Left lung (tissue), 10 donors: ENCODE data around the gene ASIC2. TPM values are rescaled to one million over a fixed set of nuclear protein-coding genes. Genes with fewer than 3 reads are reported as not detected.

Experiments
- ATAC-seq: fragments of 200-7000 bp; cut with Tn5 transposase; one replicate; pipeline ENCODE4 v1.9.1; 2020; ENCODE audit warnings: moderate library complexity
- DNase-seq, 4 donors: peaks; one replicate each; pipeline ENCODE4 v3.0.0-alpha.2; 2013 to 2020
- H3K27ac ChIP-seq, 2 donors: fragments of 200-600 bp; sonication (generic) in 1 of 2; one replicate each; pipeline versions ENCODE4 v1.5.0 to v1.8.0; 2020 to 2021
- H3K27me3 ChIP-seq, 2 donors: fragments of 200-600 bp; sonication (generic) in 1 of 2; one replicate each; pipeline versions ENCODE4 v1.5.0 to v1.8.0; 2020 to 2021
- H3K36me3 ChIP-seq, 2 donors: fragments of 200-600 bp; sonication (generic) in 1 of 2; one replicate each; pipeline versions ENCODE4 v1.5.0 to v1.8.0; 2020 to 2021
- H3K4me1 ChIP-seq, 2 donors: fragments of 200-600 bp; one replicate each; pipeline ENCODE4 v1.8.0; 2021
- H3K4me3 ChIP-seq, 2 donors: fragments of 200-600 bp; sonication (generic) in 1 of 2; one replicate each; pipeline versions ENCODE4 v1.5.0 to v1.8.0; 2020 to 2021; ENCODE audit warnings: mild to moderate bottlenecking in 1 of 2
- H3K9me3 ChIP-seq, 2 donors: fragments of 200-600 bp; sonication (generic) in 1 of 2; one replicate each; pipeline versions ENCODE4 v1.5.0 to v1.8.0; 2020 to 2021
- intact Hi-C, 2 donors: fragments of 100-400 bp; cut with DNase I; formaldehyde crosslinking; loops; one replicate each; pipeline versions ENCODE4 v1.11.2 to v1.14.2; 2022
- polyA plus RNA-seq, 6 donors: library from polyadenylated mRNA; unstranded; fragments of 120-200 nt; gene quantifications; one replicate each; pipeline ENCODE4 v1.2.1, GENCODE V29; 2013; ENCODE audit not compliant: insufficient read length in 6 of 6
- total RNA-seq, 2 donors: library from RNA; stranded (reverse); fragmentation: NEBNext Ultra II Directional; extraction: Animal tissue kit (Norgen Biotek cat#: 25700); gene quantifications; one replicate each; pipeline ENCODE4 v1.2.1, GENCODE V29; 2021
- TF ChIP-seq, protein P1 (sequence below), 2 donors: fragments of 200-600 bp; sonication (generic) in 1 of 2; IDR thresholded peaks; one replicate each; pipeline versions ENCODE4 v1.5.0 to v1.8.0; 2021; ENCODE audit warnings: antibody characterized with exemption in 2 of 2
- donor health status: DM: no; HTN: yes; CAD: no.
- donor health status: DM: no; HTN: no; CAD: no.

ASIC2 gene
- total and polyA plus RNA-seq, 8 donors: 0.08 to 0.59 (median 0.46) TPM

GRCh38 chr17:33144837-33145236 is 148.3 kb downstream of the ASIC2 start:
- intact Hi-C loops: no loop called here
- H3K4me1 ChIP-seq: no peaks in the 10 kb centered on the region
- TF ChIP-seq, protein P1, sequence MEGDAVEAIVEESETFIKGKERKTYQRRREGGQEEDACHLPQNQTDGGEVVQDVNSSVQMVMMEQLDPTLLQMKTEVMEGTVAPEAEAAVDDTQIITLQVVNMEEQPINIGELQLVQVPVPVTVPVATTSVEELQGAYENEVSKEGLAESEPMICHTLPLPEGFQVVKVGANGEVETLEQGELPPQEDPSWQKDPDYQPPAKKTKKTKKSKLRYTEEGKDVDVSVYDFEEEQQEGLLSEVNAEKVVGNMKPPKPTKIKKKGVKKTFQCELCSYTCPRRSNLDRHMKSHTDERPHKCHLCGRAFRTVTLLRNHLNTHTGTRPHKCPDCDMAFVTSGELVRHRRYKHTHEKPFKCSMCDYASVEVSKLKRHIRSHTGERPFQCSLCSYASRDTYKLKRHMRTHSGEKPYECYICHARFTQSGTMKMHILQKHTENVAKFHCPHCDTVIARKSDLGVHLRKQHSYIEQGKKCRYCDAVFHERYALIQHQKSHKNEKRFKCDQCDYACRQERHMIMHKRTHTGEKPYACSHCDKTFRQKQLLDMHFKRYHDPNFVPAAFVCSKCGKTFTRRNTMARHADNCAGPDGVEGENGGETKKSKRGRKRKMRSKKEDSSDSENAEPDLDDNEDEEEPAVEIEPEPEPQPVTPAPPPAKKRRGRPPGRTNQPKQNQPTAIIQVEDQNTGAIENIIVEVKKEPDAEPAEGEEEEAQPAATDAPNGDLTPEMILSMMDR (IDR thresholded peaks at IDR 0.05): no peak
- no peak overlapping the region for H3K27ac ChIP-seq
- no peaks in the 10 kb centered on the region for H3K36me3 ChIP-seq
- H3K4me3 ChIP-seq: no peak overlapping the region
- peaks cover 0 to 3% of the 10 kb centered on the region in 2 donors for H3K27me3 ChIP-seq
- no peak for ATAC-seq
- H3K9me3 ChIP-seq: no peaks in the 10 kb centered on the region
- DNase-seq: no peak

DNA sequence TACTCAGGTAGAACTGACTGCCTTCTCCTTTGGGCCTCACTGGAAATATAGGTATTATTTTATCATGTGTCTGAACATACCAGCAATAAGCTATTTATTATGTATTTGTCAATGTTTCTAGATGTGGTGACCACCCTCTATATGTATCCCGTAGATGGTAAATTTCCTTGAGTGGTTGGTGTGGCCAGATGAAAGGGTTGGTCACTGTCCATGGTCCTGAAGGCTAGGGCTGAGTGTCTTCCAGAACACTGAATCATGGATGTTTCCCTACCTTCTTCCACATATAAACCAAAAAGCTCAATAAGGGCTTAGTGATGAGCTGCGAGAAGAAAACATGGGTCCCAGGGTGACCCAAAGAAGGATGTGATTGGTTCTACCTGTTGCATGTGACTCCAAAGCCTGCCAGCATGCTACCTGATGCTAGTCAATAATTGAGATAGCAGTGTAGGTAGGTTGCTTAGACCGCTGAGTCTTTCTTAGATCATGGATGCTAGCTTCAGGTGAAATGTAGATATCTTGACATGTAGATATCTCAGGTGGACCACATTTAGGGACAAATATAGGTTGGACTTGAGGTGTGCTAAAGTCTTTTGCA is 150.3 kb downstream of the ASIC2 start:
- intact Hi-C loops: no loop called here
- Histone ChIP-seq H3K4me3 (no peak overlapping the region), H3K4me1 (no peaks in the 10 kb centered on the region), H3K9me3 (no peaks in the 10 kb centered on the region), H3K27me3 (peaks cover 0 to 8% of the 10 kb centered on the region in 2 donors), H3K27ac (no peak overlapping the region), H3K36me3 (no peaks in the 10 kb centered on the region)
- DNase-seq (peak in 2 of 4 donors; percentile 31 to 59), ATAC-seq (peak; percentile 22)
- TF ChIP-seq, protein P1 (IDR thresholded peaks at IDR 0.05): no peak

GRCh38 chr17:33140413-33141099 is 152.5 kb downstream of the ASIC2 start:
- Histone ChIP-seq H3K27ac (no peak overlapping the region), H3K9me3 (no peaks in the 10 kb centered on the region), H3K36me3 (no peaks in the 10 kb centered on the region), H3K27me3 (peaks cover 0 to 15% of the 10 kb centered on the region in 2 donors), H3K4me1 (no peaks in the 10 kb centered on the region), H3K4me3 (no peak overlapping the region)
- TF ChIP-seq, protein P1 (IDR thresholded peaks at IDR 0.05): no peak
- intact Hi-C loops: no loop called here
- no peak for DNase-seq
- no peak for ATAC-seq

- no peaks in the 10 kb centered on the region for H3K9me3 ChIP-seq
- DNase-seq (no peak), ATAC-seq (no peak)
- H3K27me3 ChIP-seq: peaks cover 0 to 17% of the 10 kb centered on the region in 2 donors
- TF ChIP-seq, protein P1 (IDR thresholded peaks at IDR 0.05): no peak
- H3K27ac ChIP-seq: no peak overlapping the region
- intact Hi-C loops: no loop called here
- no peaks in the 10 kb centered on the region for H3K4me1 ChIP-seq
- no peaks in the 10 kb centered on the region for H3K36me3 ChIP-seq
- no peak overlapping the region for H3K4me3 ChIP-seq
Observed at GRCh38 chr17:33138627-33139026, 154.5 kb downstream of the ASIC2 start.

DNA sequence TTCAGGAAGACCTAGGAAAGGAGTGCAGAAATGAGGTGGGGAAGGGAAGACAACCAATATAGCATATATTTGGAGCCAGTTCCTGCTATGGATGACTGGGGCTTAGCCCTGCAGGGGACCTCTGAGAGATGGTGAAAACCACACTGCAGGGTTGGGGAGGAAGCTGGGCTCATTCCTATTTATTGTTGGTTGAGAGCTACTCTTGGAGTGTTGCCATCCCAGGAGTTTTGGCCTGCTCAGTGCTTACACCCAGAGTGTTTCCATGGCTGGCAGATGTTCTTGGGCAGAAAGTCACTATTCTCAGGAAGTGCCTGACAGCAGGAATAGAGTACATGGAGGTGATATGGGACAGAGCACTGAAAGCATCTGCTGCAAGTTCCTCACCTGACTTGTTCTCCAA is 155.7 kb downstream of the ASIC2 start:
- Histone ChIP-seq H3K36me3 (no peaks in the 10 kb centered on the region), H3K4me3 (no peak overlapping the region), H3K27me3 (peaks cover 0 to 24% of the 10 kb centered on the region in 2 donors), H3K4me1 (no peaks in the 10 kb centered on the region), H3K9me3 (no peaks in the 10 kb centered on the region), H3K27ac (no peak overlapping the region)
- intact Hi-C loops: no loop called here
- no peak for ATAC-seq
- no peak for DNase-seq
- TF ChIP-seq, protein P1 (IDR thresholded peaks at IDR 0.05): no peak
